HCT116 (cell line): Measurements from ENCODE around the gene NALF2. TPM values are rescaled to one million over a fixed set of nuclear protein-coding genes. Genes with fewer than 3 reads are reported as not detected.
A peak's percentile ranks its signal among the peaks of the same experiment; 100 is the strongest.

ENCODE experiments used
- ATAC-seq: fragments of 200-7000 bp; cut with Tn5 transposase; 2 replicates; pipeline ENCODE4 v1.9.1; 2020; ENCODE audit warnings: mild to moderate bottlenecking, moderate library complexity
- BruUV-seq: library from RNA; stranded (reverse); fragments of 400-500 nt; replicated peaks from 2 replicates; lab custom pipeline; 2021; lab: Mats Ljungman, UMichigan
- CTCF ChIA-PET: fragments of 300-600 bp; sonication (Branson Sonifier 250); formaldehyde crosslinking; loops from one replicate; lab custom pipeline; 2021; ENCODE audit warnings: antibody characterized with exemption; lab: Charles Lee
- POLR2A ChIA-PET: fragments of 300-600, 350-600 bp; sonication (Branson Sonifier 250); formaldehyde crosslinking; loops from one replicate; lab custom pipeline; 2021; ENCODE audit warnings: antibody characterized with exemption; lab: Charles Lee
- RAD21 ChIA-PET, 2 experiments: fragments of 300-600 bp; sonication (Branson Sonifier 250); formaldehyde crosslinking; loops; one replicate each; lab custom pipeline; 2023; ENCODE audit warnings: low total read pairs in 2 of 2; ENCODE audit not compliant: uncharacterized antibody in 2 of 2, unreplicated experiment in 2 of 2, low non-redundant PET in 1 of 2; lab: Charles Lee
- DNase-seq: peaks from one replicate; pipeline ENCODE4 v3.0.0-alpha.2; 2010; ENCODE audit warnings: low read depth, low spot score
- H2AFZ ChIP-seq: fragments of 200-600 bp; shearing (Covaris generic), sonication (generic); 2 replicates; pipeline ENCODE4 v1.6.1; 2017; ENCODE audit warnings: low read depth, mixed run types, mixed read lengths, antibody characterized with exemption, low read length; ENCODE audit not compliant: poor library complexity, severe bottlenecking
- H3K27ac ChIP-seq: 2 replicates; pipeline ENCODE4 v1.5.1; 2012; ENCODE audit warnings: low read depth, low read length
- H3K27me3 ChIP-seq: fragments of 200-600 bp; sonication (generic); 2 replicates; pipeline ENCODE4 v1.6.1; 2016; ENCODE audit warnings: mixed run types, low read length, mixed read lengths; ENCODE audit not compliant: insufficient read depth
- H3K36me3 ChIP-seq, 2 experiments: fragments of 200-500 bp in 1 of 2; fragments of 200-600 bp in 1 of 2; sonication (Bioruptor generic) in 1 of 2; sonication (generic) in 1 of 2; 2 replicates each; pipeline versions ENCODE4 v1.5.1 to v1.6.1; 2014 to 2016; ENCODE audit warnings: low read length in 2 of 2, inconsistent platforms in 1 of 2, mixed read lengths in 1 of 2, mixed run types in 1 of 2; ENCODE audit not compliant: insufficient read depth in 2 of 2, control insufficient read depth in 1 of 2
- H3K4me1 ChIP-seq, 2 experiments: fragments of 200-600 bp in 1 of 2; sonication (generic) in 1 of 2; 2 replicates each; pipeline versions ENCODE4 v1.5.1 to v1.6.1; 2012 to 2017; ENCODE audit warnings: low read length in 2 of 2, inconsistent platforms in 1 of 2, mild to moderate bottlenecking in 1 of 2, mixed read lengths in 1 of 2, mixed run types in 1 of 2, moderate library complexity in 1 of 2; ENCODE audit not compliant: insufficient read depth in 2 of 2, control insufficient read depth in 1 of 2
- H3K4me2 ChIP-seq: fragments of 200-600 bp; sonication (generic); 2 replicates; pipeline ENCODE4 v1.6.1; 2017; ENCODE audit warnings: mixed run types, low read length, mixed read lengths
- H3K4me3 ChIP-seq, 2 experiments: fragments of 200-600 bp in 1 of 2; sonication (generic) in 1 of 2; replicated peaks in 1 of 2; 2 replicates each; pipeline ENCODE4 v1.5.1; 2011 to 2016; ENCODE audit warnings: low read length in 2 of 2, control low read depth in 1 of 2, low read depth in 1 of 2, mild to moderate bottlenecking in 1 of 2, mixed read lengths in 1 of 2, mixed run types in 1 of 2
- H3K79me2 ChIP-seq: fragments of 200-600 bp; sonication (generic); 2 replicates; pipeline ENCODE4 v1.6.1; 2017; ENCODE audit warnings: mild to moderate bottlenecking, mixed run types, low read length, moderate library complexity, mixed read lengths; ENCODE audit not compliant: insufficient read depth
- H3K9ac ChIP-seq: fragments of 200-600 bp; sonication (generic); 2 replicates; pipeline ENCODE4 v1.6.1; 2016; ENCODE audit warnings: low read length, mixed read lengths
- H3K9me2 ChIP-seq: fragments of 200-600 bp; sonication (generic), shearing (Covaris generic); 2 replicates; pipeline ENCODE4 v1.6.1; 2017; ENCODE audit warnings: mixed run types, mild to moderate bottlenecking, moderate library complexity; ENCODE audit not compliant: insufficient read depth
- H3K9me3 ChIP-seq, 2 experiments: fragments of 200-500 bp in 1 of 2; fragments of 200-600 bp in 1 of 2; sonication (Bioruptor generic) in 1 of 2; sonication (generic) in 1 of 2; 2 replicates each; pipeline ENCODE4 v1.6.1; 2014 to 2017; ENCODE audit warnings: low read length in 2 of 2, mixed read lengths in 2 of 2, inconsistent platforms in 1 of 2, low read depth in 1 of 2, mild to moderate bottlenecking in 1 of 2, mixed run types in 1 of 2, moderate library complexity in 1 of 2; ENCODE audit not compliant: control insufficient read depth in 1 of 2, insufficient read depth in 1 of 2
- H4K20me1 ChIP-seq: fragments of 200-600 bp; sonication (generic), shearing (Covaris generic); 2 replicates; pipeline ENCODE4 v1.6.1; 2017; ENCODE audit warnings: mixed run types, mild to moderate bottlenecking, moderate library complexity; ENCODE audit not compliant: insufficient read depth
- ATF3 ChIP-seq: IDR thresholded peaks from 2 replicates; pipeline ENCODE4 v1.6.1; 2012
- CTCF ChIP-seq, 3 experiments: fragments of 200-600 bp in 1 of 3; sonication (generic) in 1 of 3; IDR thresholded peaks in 2 of 3; conservative IDR thresholded peaks in 1 of 3; 2 replicates each; pipeline ENCODE4 v1.5.1; 2012 to 2017; ENCODE audit warnings: low read depth in 2 of 3, low read length in 2 of 3, antibody characterized with exemption in 1 of 3, borderline replicate concordance in 1 of 3, control low read depth in 1 of 3, mild to moderate bottlenecking in 1 of 3, mixed read lengths in 1 of 3, mixed run types in 1 of 3, moderate library complexity in 1 of 3; ENCODE audit not compliant: insufficient read depth in 1 of 3
- EGR1 ChIP-seq: IDR thresholded peaks from 2 replicates; pipeline ENCODE4 v1.6.1; 2012; ENCODE audit warnings: low read depth
- ELF1 ChIP-seq: IDR thresholded peaks from 2 replicates; pipeline ENCODE4 v1.6.1; 2012; ENCODE audit warnings: low read depth, borderline replicate concordance
- EZH2 ChIP-seq: fragments of 200-600 bp; sonication (generic); IDR thresholded peaks from 2 replicates; pipeline ENCODE4 v1.6.1; 2017; ENCODE audit warnings: antibody characterized with exemption, mixed run types
- EZH2phosphoT487 ChIP-seq: fragments of 200-600 bp; IDR thresholded peaks from 2 replicates; pipeline ENCODE4 v1.6.1; 2018; ENCODE audit warnings: antibody characterized with exemption, borderline replicate concordance
- FOSL1 ChIP-seq: IDR thresholded peaks from 2 replicates; pipeline ENCODE4 v1.6.1; 2012; ENCODE audit warnings: low read depth
- MAX ChIP-seq: IDR thresholded peaks from 2 replicates; pipeline ENCODE4 v1.6.1; 2012
- POLR2AphosphoS5 ChIP-seq: IDR thresholded peaks from 2 replicates; pipeline ENCODE4 v1.6.1; 2011; ENCODE audit warnings: mild to moderate bottlenecking, low read depth, low read length, moderate library complexity
- RAD21 ChIP-seq: IDR thresholded peaks from 2 replicates; pipeline ENCODE4 v1.6.1; 2012; ENCODE audit warnings: low read depth, mild to moderate bottlenecking
- REST ChIP-seq: IDR thresholded peaks from 2 replicates; pipeline ENCODE4 v1.6.1; 2012; ENCODE audit warnings: low read depth
- SIN3A ChIP-seq: IDR thresholded peaks from 2 replicates; pipeline ENCODE4 v1.6.1; 2012; ENCODE audit warnings: low read depth
- SP1 ChIP-seq: IDR thresholded peaks from 2 replicates; pipeline ENCODE4 v1.6.1; 2012; ENCODE audit warnings: low read depth
- TCF7L2 ChIP-seq: IDR thresholded peaks from 2 replicates; pipeline ENCODE4 v1.7.0; 2011; ENCODE audit warnings: borderline replicate concordance, inconsistent platforms; ENCODE audit not compliant: insufficient read depth, insufficient read length; ENCODE audit errors: extremely low read depth
- YY1 ChIP-seq: IDR thresholded peaks from 2 replicates; pipeline ENCODE4 v1.6.1; 2011; ENCODE audit warnings: low read length, low read depth, moderate library complexity, mild to moderate bottlenecking; ENCODE audit not compliant: insufficient replicate concordance; ENCODE audit errors: extremely low read depth
- ZFX ChIP-seq: fragments of 450-650 bp; IDR thresholded peaks from 2 replicates; pipeline ENCODE4 v1.6.1; 2017
- intact Hi-C: fragments of 100-400 bp; cut with micrococcal nuclease; formaldehyde crosslinking; loops from 2 replicates; pipeline ENCODE4 v1.10.0; 2022
- total RNA-seq: library from RNA; stranded (reverse); gene quantifications from one replicate; pipeline ENCODE4 v1.2.1, GENCODE V29; 2021; ENCODE audit not compliant: unreplicated experiment

The NALF2 gene
- total RNA-seq, 1 experiment from 2014 or later = 8.7 TPM

- ChIA-PET CTCF (interaction anchor here (0.7 to 2.2 kb wide), 7 partner anchors 10 to 559 kb away, joined by 3 to 13 read pairs (median 4); partner anchors contain the start of gene EDA), POLR2A (interaction anchor here (0.6 kb wide), 1 partner anchor 485 kb away, joined by 5 read pairs; no protein-coding TSS in a partner anchor), RAD21 (interaction anchor here in 1 of 2 experiments (2.1 kb wide), 1 partner anchor 80 kb away, joined by 7 read pairs; no protein-coding TSS in a partner anchor)
- Histone ChIP-seq H3K4me3 (no peak overlapping the region), H3K4me1 (peaks cover 0 to 4% of the 10 kb centered on the region in 2 experiments; a peak in 1 of 4 replicates), H4K20me1 (no peaks in the 10 kb centered on the region), H3K27me3 (no peaks in the 10 kb centered on the region), H3K79me2 (no peaks in the 10 kb centered on the region), H3K9me2 (no peaks in the 10 kb centered on the region), H3K9ac (no peak overlapping the region), H3K4me2 (peak overlapping the region; percentile 25; the same call in 1 of the 2 replicates), H3K27ac (no peak overlapping the region), H3K9me3 (no peaks in the 10 kb centered on the region), H2AFZ (no peak overlapping the region), H3K36me3 (no peaks in the 10 kb centered on the region)
- BruUV-seq = no TSS peak
- intact Hi-C loops = loop anchor here (1.0 to 2.0 kb wide), 3 partner anchors 81 to 559 kb away; no protein-coding TSS in a partner anchor
- DNase-seq = peak; percentile 29
- peak; percentile 98 for ATAC-seq
- TF ChIP-seq EGR1 (no peak), RAD21 (peak; percentile 90), TCF7L2 (no peak), ELF1 (no peak), ATF3 (no peak), EZH2 (no peak), REST (no peak), ZFX (no peak), CTCF (IDR thresholded peaks at IDR 0.05 in 2 of 3, conservative IDR thresholded peaks at IDR 0.05 in 1 of 3; ENCODE audit: borderline replicate concordance in 1 of 3, insufficient read depth in 1 of 3, low read depth in 2 of 3, low read length in 2 of 3) (peak; percentile 60 to 69 (median 64)), SP1 (no peak), POLR2AphosphoS5 (no peak), YY1 (no peak), MAX (no peak), SIN3A (no peak), EZH2phosphoT487 (no peak), FOSL1 (no peak)
Measured at GRCh38 chrX:69538321-69538876, 34.3 kb downstream of the NALF2 start.
